T-helper 1 cell (primary cell): ENCODE measurements around the gene GTF2IRD2.
"Not testable (repeated sequence)": the region's sequence is repeated elsewhere in the genome, so short reads cannot be mapped to it uniquely, and the experiment has no call there.

ENCODE experiments used
- DNase-seq, 5 donors: peaks; one replicate each; pipeline ENCODE4 v3.0.0-alpha.2; 2012 to 2020
- total RNA-seq, 4 donors: gene quantifications; one replicate each; lab custom pipeline; 2026; lab: John Stamatoyannopoulos, UW

Gene GTF2IRD2
- 1.2 to 2.9 (median 1.6) reads per million in 4 donors for total RNA-seq

DNA sequence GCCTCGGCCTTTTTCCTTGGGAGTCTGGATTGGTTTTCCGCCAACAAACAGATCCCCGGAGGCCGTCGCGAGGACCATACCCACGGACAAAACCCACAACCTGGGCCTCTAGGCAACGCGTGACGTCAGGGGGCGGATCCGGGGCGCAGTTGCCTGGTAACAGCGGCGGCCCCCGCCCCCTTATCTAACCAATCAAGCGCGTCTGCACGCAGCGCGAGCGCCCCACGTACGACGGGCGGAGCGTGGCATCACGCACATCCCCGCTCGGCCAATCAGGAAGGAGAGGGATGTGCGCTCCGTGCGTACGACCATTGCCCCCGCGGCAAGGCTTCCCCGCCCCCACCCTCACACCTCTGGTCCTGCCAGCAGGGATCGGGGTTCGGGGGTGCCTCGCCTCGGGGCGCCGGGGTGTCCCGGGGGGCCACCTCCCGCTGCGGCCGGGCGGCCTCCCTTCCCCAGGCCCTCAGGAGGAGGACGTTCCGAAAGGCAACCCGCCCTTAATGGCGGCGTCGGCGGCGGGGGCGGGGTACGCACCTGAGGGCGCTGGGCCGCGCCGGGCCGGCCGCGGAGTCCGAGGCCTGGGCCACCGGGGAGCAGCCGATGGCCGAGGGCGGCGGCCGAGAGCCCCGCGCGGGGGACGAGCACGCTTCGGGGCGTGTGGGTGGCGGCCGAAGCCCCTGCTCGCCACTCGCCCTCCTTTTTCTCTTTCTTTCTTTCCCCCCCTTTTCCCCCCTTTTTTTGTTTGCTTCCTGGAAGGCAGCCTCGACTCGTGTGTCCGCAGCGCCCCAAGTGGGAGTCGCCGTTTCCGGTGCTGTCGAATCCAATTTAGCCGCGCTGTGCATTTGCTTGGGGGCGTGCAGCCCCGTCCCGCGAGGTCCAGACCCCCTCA is at the start of gene GTF2IRD2:
Gene GTF2IRD2 (minus strand): TSS at position 773 of the 889 bp plus-strand sequence. CDS start 15,227 bp downstream, outside the sequence.
- DNase-seq = peak in 1 of 5 donors; percentile 57

DNA sequence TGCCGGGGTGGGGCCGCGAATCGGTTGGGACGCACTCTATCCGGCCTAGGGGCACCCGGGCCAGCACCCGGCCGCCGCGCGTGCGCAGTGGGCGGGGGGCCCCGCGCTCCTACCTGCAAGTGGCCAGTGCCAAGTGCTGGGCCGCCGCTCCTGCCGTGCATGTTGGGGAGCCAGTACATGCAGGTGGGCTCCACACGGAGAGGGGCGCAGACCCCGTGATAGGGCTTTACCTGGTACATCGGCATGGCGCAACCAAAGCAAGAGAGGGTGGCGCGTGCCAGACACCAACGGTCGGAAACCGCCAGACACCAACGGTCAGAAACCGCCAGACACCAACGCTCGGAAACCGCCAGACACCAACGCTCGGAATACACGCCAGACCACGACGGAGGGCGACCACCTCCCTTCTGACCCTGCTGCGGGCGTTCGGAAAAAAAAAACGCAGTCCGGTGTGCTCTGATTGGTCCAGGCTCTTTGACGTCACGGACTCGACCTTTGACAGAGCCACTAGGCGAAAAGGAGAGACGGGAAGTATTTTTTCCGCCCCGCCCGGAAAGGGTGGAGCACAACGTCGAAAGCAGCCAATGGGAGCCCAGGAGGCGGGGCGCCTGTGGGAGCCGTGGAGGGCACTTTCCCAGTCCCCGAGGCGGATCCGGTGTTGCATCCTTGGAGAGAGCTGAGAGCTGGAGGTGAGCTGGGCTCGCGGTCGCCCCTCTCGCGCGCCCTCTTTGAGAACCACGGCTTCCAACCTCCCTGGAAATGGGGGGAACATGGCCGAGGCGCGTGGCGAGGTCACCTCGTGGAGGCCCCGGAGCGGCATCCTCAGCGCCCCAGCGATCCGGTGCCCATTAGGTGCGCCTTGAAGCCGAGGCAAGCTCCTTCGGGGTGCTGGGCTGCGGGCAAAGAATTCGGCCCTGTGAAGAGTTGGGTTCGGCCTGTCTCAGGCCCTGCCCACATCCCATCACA is 39.0 kb upstream of the GTF2IRD2 start:
- DNase-seq = peak; percentile 68 to 81 (median 71)

DNA sequence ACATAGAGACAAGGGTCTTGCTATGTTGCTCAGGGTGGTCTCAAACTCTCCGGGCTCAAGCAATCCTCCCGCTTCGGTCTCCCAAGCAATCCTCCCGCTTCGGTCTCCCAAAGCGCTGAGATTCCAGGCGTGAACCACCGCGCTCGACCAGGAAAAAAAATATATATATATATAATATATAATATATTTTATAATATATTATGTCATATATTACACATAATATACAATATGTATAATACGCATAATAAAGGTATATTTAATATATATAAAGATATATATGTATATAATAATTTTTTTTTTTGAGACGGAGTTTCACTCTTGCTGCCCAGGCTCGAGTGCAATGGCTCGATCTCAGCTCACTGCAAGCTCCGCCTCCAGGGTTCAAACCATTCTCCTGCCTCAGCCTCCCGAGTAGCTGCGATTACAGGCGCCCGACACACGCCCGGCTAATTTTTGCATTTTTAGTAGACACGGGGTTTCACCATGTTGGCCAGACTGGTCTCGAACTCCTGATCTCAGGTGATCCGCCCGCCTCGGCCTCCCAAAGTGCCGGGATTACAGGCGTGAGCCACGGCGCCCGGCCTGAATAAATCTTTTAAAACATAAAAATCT is 38.2 kb upstream of the GTF2IRD2 start:
- not testable (repeated sequence) for DNase-seq

DNA sequence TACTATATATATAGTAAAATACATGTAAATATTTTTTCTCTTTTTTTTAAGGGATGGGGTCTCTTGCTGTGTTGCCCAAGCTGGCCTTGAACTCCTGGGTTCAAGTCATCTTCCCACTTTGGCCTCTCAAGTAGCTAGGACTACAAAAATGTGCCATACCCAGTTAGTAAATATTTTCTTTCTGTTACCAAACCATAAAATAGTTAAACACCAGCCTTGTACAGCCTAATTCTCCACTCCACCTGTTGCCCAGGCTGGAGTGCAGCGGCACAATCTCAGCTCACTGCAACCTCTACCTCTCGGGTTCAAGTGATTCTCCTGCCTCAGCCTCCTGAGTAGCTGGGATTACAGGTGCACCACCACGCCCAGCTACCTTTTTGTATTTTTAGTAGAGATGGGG is 33.9 kb upstream of the GTF2IRD2 start:
- not testable (repeated sequence) for DNase-seq

DNA sequence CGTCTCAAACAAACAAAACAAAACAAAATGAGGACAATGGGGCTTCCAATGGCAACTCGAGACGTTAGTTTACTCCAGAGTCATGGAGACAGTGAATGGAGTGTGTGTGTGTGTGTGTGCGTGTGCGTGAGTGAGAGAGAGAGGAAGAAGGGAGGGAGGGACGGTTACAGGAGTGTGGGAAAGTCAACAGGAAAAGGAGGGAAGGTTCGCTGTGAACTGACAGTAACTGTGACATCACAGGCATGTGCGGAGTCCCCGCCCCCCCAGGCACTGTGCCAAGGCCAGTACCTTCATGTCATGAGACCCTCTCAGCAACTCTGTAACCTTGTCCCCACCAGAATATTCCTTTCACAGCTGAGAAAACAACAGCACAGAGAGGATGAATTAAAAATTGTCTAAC is 30.7 kb upstream of the GTF2IRD2 start:
- not testable (repeated sequence) for DNase-seq

DNA sequence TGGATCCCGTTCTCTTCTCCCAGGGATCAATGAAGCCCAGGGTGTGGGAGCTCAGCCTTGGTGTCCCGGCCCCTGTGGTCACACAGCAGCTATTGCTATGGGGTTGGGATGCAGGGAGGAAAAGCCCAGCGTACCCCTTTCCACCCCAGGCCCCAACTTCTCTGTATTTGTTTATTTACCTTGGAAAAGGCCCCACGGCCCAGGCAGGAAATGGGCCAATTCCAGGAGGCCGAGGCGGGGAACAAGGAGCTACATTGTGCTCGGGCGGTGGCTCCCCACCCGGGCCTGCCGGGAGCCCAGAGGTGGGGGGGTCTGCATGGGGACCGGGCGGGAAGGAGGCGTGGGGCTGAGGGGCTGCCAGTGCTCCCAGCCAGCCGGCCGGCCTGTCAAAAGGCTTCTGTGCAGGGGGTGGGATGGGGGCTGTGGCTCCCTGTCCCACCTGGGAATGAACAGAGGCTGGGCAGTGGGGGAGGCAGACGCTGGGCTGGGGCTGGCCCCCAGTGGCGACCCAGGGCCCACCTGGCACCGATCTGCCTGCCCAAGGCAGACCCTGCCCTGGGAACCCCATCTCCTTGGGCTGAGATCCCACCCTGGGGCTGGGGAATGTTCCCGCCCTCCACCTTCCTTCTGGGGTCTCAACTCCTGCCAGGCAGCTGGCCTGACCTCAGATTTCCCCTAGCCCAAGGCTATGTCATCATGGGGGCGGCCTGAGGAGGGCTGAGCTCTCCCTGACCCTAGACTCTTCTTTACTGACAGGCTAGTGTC is 23.5 kb upstream of the GTF2IRD2 start:
- DNase-seq = not testable (repeated sequence)

DNA sequence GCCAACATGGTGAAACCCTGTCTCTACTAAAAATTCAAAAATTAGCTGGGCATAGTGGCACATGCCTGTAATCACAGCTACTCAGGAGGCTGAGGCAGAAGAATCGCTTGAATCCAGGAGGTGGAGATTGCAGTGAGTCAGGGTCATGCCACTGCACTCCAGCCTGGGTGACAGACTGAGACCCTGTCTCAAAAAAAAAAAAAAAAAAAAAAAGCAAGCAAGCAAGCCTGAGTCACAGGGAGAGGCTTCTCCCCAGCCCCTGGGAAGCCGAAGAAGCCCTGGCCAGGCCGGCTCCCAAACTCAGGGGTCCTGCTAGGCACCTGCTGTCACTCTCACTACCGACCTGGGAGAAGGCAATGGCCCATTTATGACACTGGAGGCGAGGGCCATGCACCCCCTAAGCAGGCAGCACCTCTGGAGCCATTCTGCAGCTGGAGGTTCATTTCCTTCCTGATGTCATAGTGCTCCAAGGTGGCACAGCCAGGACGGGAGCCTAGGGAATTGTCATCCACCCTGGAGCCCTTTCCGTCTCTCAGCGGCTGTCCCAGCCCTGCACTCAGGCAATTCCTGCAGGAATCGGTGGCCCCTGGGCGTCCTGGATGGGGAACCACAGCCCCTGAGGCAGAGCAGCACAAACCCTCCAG is 22.8 kb upstream of the GTF2IRD2 start:
- DNase-seq = not testable (repeated sequence)

DNA sequence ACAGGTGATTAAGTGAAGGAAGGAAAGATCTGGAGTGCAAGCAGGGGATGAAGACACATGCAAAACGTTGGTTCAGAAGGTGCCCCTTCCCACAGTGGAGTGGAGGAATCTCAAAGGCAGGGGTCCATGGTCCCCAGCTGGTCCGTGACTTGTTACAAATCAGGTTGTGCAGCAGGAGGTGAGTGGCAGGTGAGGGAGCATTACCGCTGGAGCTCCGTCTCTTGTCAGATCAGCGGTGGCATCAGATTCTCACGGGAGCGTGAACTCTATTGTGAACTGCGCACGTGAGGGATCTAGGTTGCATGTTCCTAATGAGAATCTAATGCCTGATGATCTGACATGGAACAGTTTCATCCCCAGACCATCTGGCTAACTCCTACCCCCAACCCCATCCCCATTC is 21.1 kb upstream of the GTF2IRD2 start:
- not testable (repeated sequence) for DNase-seq

DNA sequence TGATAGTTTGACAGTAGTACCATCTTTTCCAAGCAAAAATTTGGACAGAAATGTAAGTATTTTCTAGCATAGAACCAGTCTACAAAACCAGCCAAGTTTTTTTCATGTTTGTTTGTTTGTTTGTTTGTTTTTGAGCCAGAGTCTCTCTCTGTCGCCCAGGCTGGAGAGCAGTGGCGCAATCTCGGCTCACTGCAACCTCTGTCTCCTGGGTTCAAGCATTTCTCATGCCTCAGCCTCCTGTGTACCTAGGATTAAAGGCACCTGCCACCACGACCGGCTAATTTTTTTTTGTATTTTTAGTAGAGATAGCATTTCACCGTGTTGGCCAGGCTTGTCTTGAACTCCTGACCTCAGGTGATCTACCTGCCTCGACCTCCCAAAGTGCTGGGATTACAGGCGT is 14.4 kb upstream of the GTF2IRD2 start:
- DNase-seq = not testable (repeated sequence)

DNA sequence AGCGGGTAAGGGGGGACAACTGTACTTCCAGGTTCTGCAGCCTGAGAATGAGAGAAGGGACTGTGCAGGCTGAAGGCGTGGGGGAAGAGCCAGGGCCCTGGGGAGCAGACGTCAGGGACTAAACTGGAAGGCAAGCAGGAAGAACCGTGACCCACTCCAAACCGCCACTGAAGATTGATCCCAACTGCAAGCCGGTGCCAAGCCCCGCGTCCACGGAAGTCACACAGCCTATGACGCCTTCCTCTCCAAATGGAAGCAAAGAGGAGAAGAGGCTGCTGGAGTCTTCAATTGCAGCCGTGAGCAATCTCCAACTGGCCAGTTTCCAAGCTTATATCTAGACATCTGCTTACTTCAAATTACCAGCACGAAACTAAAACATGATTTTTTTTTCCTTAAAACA is 1.6 kb downstream of the GTF2IRD2 start:
- not testable (repeated sequence) for DNase-seq

DNA sequence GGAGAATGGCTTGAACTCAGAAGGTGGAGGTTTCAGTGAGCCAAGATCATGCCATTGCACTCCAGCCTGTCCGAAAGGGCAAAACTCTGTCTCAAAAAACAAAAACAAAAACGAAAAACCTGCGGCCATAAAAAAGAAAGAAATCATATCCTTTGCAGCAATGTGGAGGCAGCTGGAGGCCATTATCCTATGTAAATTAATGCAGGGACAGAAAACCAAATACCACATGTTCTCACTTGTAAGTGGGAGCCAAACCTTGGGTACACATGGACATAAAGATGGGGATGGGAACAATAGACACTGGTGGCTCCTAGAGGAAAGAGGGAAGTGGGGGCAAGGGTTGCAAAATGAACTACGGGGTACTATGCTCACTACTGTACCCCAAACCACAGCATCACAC is 21.0 kb downstream of the GTF2IRD2 start:
- DNase-seq = not testable (repeated sequence)

DNA sequence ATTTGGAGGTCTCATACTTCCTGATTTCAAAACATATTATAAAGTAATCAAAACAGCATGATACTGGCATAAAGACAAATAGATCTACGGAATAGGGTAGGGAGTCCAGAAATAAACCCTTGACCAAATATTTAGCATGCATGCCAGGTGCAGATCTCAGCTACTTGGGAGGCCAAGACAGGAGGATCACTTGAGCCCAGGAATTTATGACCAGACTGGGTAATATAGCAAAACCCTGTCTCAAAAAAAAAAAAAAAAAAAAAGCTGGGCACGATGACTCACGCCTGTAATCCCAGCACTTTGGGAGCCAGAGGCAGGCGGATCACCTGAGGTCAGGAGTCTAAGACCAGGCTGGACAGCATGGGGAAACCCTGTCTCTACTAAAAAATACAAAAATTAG is 21.4 kb downstream of the GTF2IRD2 start:
- DNase-seq = not testable (repeated sequence)

DNA sequence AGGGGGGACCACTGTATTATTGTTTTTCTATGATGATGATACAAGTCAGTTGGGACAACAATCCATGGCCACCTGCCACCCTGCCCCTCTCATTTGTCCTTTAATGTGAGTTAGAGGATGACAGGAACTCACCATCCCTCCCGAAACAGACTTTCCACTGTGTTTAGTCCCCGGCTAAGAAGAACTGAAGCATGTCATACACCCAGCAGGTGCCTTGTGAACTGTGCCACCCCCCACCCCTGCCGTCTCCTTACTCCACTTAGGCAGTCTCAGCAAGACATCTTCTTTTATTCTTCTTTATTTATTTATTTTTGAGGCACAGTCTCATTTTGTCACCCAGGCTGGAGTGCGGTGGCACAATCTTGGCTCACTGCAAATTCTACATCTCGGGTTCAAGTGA is 30.1 kb downstream of the GTF2IRD2 start:
- DNase-seq = not testable (repeated sequence)

DNA sequence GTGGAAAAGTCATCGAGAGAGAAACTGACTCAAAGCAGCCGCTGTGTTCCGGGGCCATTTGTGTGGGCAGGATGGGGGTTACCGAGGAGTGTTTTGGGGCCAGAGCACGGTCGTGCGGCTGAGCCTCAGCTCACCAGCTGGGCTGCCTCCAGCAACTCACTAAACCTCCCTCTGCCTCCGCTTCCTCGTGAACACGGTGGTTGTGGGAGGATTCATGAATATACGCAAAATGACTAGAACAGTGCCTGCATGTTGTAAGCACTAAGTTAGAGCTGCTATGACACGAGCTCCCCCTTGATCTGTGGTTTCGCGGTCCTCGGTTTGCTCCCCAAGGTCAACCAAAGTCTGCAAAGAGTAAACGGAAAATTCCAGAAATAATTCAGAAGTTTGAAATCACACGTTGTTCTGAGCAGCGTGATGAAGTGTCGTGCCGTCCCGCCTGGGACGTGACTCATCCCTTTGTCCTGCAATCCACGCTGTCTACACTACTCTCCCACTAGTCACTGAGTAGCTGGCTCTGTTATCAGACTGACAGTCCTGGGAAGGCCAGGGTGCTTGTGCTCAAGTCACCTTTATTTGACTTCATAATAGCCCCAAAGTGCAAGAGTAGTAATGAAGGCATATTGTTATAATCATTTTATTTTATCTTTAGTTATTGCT is 31.1 kb downstream of the GTF2IRD2 start:
- not testable (repeated sequence) for DNase-seq

DNA sequence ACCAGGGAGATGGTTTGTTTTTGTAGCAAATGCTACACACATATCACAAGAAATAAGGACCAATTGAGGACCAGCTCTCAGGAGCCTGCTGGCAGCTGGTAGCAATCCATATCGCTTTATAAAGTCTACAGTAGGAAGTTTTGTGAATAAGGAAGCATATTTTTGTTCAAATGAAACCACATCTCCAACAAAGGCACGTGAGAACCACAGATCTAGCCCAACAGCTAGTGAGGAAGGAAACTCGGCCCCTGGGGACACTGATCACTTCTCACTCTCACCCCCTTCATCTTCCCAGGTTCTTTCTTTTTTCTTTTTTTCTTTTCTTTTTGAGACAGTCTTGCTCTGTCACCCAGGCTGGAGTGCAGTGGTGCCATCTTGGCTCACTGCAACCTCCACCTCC is 35.5 kb downstream of the GTF2IRD2 start:
- DNase-seq = not testable (repeated sequence)

DNA sequence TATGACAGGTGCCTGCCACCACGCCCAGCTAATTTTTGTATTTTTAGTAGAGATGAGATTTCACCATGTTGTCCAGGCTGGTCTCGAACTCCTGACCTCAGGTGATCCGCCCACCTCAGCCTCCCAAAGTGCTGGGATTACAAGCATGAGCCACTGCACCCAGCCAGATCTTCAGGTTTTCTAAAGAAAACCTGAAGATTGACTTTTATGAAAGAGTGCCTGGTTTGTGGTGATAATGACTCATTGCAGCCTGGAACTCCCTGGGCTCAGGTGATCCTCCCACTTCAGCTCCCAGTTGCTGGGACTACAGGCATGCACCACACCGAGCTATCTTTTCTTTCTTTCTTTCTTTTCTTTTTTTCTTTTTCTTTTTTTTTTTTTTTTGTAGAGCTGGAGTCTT is 52.8 kb downstream of the GTF2IRD2 start:
- not testable (repeated sequence) for DNase-seq

DNA sequence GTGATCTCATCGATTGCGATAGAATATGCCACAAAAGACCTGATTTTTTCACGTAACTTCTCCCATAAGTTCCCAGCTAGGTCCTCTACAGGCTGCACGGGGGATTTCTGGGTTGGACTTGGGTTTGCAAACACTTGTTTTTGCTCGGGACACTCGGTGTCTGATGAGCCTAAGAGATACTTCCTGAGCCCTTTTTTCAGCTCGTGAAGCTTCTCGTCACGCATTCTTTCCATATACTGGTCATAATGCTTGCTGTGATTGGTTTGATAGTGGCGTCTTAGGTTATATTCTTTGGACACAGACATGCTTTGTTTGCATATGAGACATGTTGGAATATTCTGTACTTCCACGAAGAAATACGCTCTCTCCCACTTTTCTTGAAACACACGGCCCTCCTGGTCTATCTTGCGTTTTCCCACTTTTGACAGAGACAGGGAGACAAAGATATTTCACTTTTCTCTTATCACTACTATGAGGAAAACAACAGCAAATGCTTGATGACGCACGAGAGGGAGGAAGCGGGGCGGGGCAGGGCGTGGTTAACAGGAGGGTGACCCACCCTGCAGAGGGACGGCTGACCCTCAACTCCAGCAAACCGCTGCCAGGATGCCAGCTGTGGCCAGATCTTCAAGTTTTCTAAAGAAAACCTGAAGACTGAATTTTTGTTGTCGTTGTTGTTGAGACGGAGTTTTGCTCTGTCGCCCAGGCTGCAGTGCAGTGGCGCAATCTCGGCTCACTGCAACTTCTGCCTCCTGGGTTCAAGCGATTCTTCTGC is 53.4 kb downstream of the GTF2IRD2 start:
- not testable (repeated sequence) for DNase-seq

DNA sequence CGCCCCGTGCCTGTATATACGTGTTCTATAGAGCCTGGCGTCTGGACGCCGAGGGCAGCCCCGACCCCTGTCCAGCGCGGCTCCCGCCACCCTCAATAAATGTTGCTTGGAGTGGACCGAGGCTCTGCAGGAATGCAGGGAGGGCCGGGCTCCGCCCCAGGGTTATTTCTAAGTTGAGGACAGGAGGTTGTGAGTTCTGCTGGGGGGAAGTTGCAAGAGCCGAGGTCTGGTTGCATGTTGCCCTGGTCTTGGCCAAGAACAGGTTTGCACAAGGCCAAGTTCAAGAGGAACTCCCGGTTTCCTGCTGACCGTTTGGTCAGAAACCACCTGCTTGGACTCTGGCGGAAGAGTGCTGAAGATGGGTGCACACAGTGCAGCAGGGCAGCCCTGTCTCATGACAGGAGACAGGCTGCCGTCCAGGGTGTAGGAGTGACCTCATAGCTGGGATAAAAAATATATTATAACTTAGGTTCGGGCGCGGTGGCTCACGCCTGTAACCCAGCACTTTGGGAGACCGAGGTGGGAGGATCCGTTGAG is 62.1 kb downstream of the GTF2IRD2 start:
- DNase-seq = not testable (repeated sequence)

DNA sequence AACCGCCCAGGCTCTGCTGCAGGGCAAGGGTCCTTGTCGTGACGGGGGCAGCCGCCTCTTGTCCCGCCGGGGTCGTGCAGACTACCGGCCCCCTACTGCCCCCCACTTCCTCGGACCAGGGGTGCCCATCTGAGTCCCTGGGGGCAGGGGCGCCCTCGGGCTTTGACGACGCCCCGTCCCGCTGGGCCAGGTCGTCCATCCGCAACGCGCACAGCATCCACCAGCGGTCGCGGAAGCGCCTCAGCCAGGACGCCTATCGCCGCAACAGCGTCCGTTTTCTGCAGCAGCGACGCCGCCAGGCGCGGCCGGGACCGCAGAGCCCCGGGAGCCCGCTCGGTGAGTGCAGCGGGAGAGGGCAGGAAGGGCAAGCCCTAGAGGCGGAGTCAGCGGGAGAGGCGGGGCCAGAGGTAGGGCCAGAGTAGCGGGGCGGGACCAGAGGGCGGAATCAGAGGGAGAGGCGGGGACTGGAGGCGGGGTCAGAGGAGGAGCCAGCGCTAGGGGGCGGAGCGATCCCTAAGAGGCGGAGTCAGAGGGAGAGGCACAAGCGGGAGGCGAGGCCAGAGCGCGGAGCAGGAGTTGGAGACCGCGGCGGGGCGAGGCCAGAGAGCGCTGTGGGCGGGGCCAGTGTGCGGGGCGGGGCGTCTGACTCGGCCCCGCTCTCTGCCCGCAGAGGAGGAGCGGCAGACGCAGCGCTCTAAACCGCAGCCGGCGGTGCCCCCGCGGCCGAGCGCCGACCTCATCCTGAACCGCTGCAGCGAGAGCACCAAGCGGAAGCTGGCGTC is 62.8 kb downstream of the GTF2IRD2 start:
- DNase-seq = peak; percentile 85 to 97 (median 88)
